SK-N-SH (cell line): ENCODE data around the gene GFOD2. TPM values are rescaled to one million over a fixed set of nuclear protein-coding genes. Genes with fewer than 3 reads are reported as not detected.

Experiments
- CTCF ChIA-PET: fragments of 300-600, 350-600 bp; formaldehyde crosslinking; extraction: SDS; loops from one replicate; lab custom pipeline; 2021; lab: Yijun Ruan, JAX
- POLR2A ChIA-PET: fragments of 350-600 bp; sonication (Branson Sonifier 250); formaldehyde crosslinking; extraction: SDS; loops from one replicate; lab custom pipeline; 2020; ENCODE audit warnings: antibody characterized with exemption, inconsistent platforms; lab: Yijun Ruan, JAX
- DNase-seq: peaks from one replicate; pipeline ENCODE4 v3.0.0; 2012
- H2AFZ ChIP-seq: fragments of 200-600 bp; sonication (generic); 2 replicates; pipeline ENCODE4 v1.8.1; 2016; ENCODE audit warnings: antibody characterized with exemption, mild to moderate bottlenecking, low read depth
- H3F3A ChIP-seq: fragments of 200-600 bp; sonication (generic); replicated peaks from 2 replicates; pipeline ENCODE3; 2016; ENCODE audit warnings: antibody characterized with exemption, mild to moderate bottlenecking; ENCODE audit not compliant: insufficient read depth
- H3K27ac ChIP-seq, 2 experiments: fragments of 200-500 bp in 1 of 2; fragments of 200-600 bp in 1 of 2; sonication (Bioruptor generic) in 1 of 2; sonication (generic), shearing (Covaris generic) in 1 of 2; 2 replicates each; pipeline versions ENCODE4 v1.5.1 to v1.6.1; 2014 to 2016; ENCODE audit warnings: low read depth in 2 of 2, inconsistent platforms in 1 of 2, low read length in 1 of 2, mild to moderate bottlenecking in 1 of 2, mixed read lengths in 1 of 2
- H3K27me3 ChIP-seq: fragments of 200-600 bp; sonication (generic), shearing (Covaris generic); 2 replicates; pipeline ENCODE4 v1.6.1; 2016; ENCODE audit warnings: mixed run types; ENCODE audit not compliant: insufficient read depth
- H3K36me3 ChIP-seq, 2 experiments: fragments of 200-500 bp in 1 of 2; fragments of 200-600 bp in 1 of 2; sonication (Bioruptor generic) in 1 of 2; sonication (generic) in 1 of 2; replicated peaks in 1 of 2; 2 replicates each; pipeline versions ENCODE3 to v1.5.1; 2014 to 2016; ENCODE audit warnings: low read length in 1 of 2, mild to moderate bottlenecking in 1 of 2; ENCODE audit not compliant: insufficient read depth in 2 of 2, control insufficient read depth in 1 of 2
- H3K4me1 ChIP-seq, 2 experiments: fragments of 200-500 bp in 1 of 2; fragments of 200-600 bp in 1 of 2; sonication (Bioruptor generic) in 1 of 2; sonication (generic), shearing (Covaris generic) in 1 of 2; 2 replicates each; pipeline versions ENCODE4 v1.5.1 to v1.6.1; 2014 to 2016; ENCODE audit warnings: low read depth in 1 of 2, low read length in 1 of 2, mixed run types in 1 of 2; ENCODE audit not compliant: insufficient read depth in 2 of 2, control insufficient read depth in 1 of 2
- H3K4me2 ChIP-seq: fragments of 200-600 bp; sonication (generic), shearing (Covaris generic); 2 replicates; pipeline ENCODE4 v1.6.1; 2017; ENCODE audit warnings: mixed run types
- H3K4me3 ChIP-seq, 2 experiments: fragments of 200-500 bp in 1 of 2; fragments of 200-600 bp in 1 of 2; sonication (Bioruptor generic) in 1 of 2; sonication (generic), shearing (Covaris generic) in 1 of 2; 2 replicates each; pipeline versions ENCODE4 v1.5.1 to v1.8.1; 2014 to 2016; ENCODE audit warnings: low read depth in 2 of 2, inconsistent platforms in 1 of 2, low read length in 1 of 2, mild to moderate bottlenecking in 1 of 2, mixed read lengths in 1 of 2, moderate library complexity in 1 of 2
- H3K79me2 ChIP-seq: fragments of 200-600 bp; sonication (generic); 2 replicates; pipeline ENCODE4 v1.8.1; 2017; ENCODE audit warnings: mild to moderate bottlenecking; ENCODE audit not compliant: insufficient read depth
- H3K9ac ChIP-seq: fragments of 200-600 bp; sonication (generic); 2 replicates; pipeline ENCODE4 v1.6.1; 2017; ENCODE audit warnings: mixed run types
- H3K9me2 ChIP-seq: fragments of 200-600 bp; sonication (generic); 2 replicates; pipeline ENCODE4 v1.6.1; 2017; ENCODE audit warnings: mixed run types
- H3K9me3 ChIP-seq: fragments of 200-600 bp; sonication (generic); 2 replicates; pipeline ENCODE4 v1.6.1; 2017; ENCODE audit warnings: mixed run types, mild to moderate bottlenecking, moderate library complexity
- H4K20me1 ChIP-seq: fragments of 200-600 bp; sonication (generic); 2 replicates; pipeline ENCODE4 v1.6.1; 2017; ENCODE audit warnings: mild to moderate bottlenecking, mixed run types; ENCODE audit not compliant: insufficient read depth
- CHD2 ChIP-seq: fragments of 150-350 bp; IDR thresholded peaks from 2 replicates; pipeline ENCODE4 v1.6.1; 2018; ENCODE audit warnings: low read length; ENCODE audit not compliant: partially characterized antibody
- ELF1 ChIP-seq: IDR thresholded peaks from 2 replicates; pipeline ENCODE4 v1.4.0; 2012
- EP300 ChIP-seq, 2 experiments: IDR thresholded peaks; 2 replicates each; pipeline versions ENCODE4 v1.4.0 to v1.6.1; 2012; ENCODE audit warnings: borderline replicate concordance in 1 of 2, low read depth in 1 of 2, low read length in 1 of 2
- FOSL2 ChIP-seq: IDR thresholded peaks from 2 replicates; pipeline ENCODE4 v1.4.0; 2012; ENCODE audit warnings: low read depth, mild to moderate bottlenecking, moderate library complexity, borderline replicate concordance
- FOXM1 ChIP-seq: IDR thresholded peaks from 2 replicates; pipeline ENCODE4 v1.4.0; 2012; ENCODE audit warnings: low read depth, mild to moderate bottlenecking
- GABPA ChIP-seq: IDR thresholded peaks from 2 replicates; pipeline ENCODE4 v1.4.0; 2012; ENCODE audit warnings: low read depth, mild to moderate bottlenecking
- JUND ChIP-seq: IDR thresholded peaks from 2 replicates; pipeline ENCODE4 v1.4.0; 2012
- NFIC ChIP-seq: IDR thresholded peaks from 2 replicates; pipeline ENCODE4 v1.4.0; 2012; ENCODE audit warnings: borderline replicate concordance
- RAD21 ChIP-seq: IDR thresholded peaks from 2 replicates; pipeline ENCODE4 v1.6.1; 2012; ENCODE audit warnings: mild to moderate bottlenecking, low read length
- SMC3 ChIP-seq: IDR thresholded peaks from 2 replicates; pipeline ENCODE4 v1.6.1; 2012; ENCODE audit warnings: low read depth, low read length, improper control_type of control experiment
- TAF1 ChIP-seq: IDR thresholded peaks from 2 replicates; pipeline ENCODE4 v1.6.1; 2012; ENCODE audit warnings: low read depth, mild to moderate bottlenecking, low read length, moderate library complexity, borderline replicate concordance
- YY1 ChIP-seq: IDR thresholded peaks from 2 replicates; pipeline ENCODE4 v1.4.0; 2012; ENCODE audit warnings: low read depth, mild to moderate bottlenecking
- WGBS: methylation state at CpG from one replicate; pipeline ENCODE4 v1.1.6; 2017; ENCODE audit warnings: low lambda C conversion rate; 5-methylcytosine and 5-hydroxymethylcytosine counted together
- polyA plus RNA-seq, 3 experiments: library from polyadenylated mRNA; depleted of rRNA; stranded (reverse); fragments of >200 nt; gene quantifications; 2 replicates each; pipeline ENCODE4 v1.2.3, GENCODE V29; 2012
- TF ChIP-seq, protein P1 (sequence below): fragments of 150-350 bp; IDR thresholded peaks from 2 replicates; pipeline ENCODE4 v1.6.1; 2017; ENCODE audit warnings: antibody characterized with exemption, low read length, low read depth, borderline replicate concordance
- TF ChIP-seq, protein P2 (sequence below): fragments of 200-600 bp; sonication (generic); IDR thresholded peaks from 2 replicates; pipeline ENCODE4 v1.6.1; 2017; ENCODE audit warnings: antibody characterized with exemption, mild to moderate bottlenecking, moderate library complexity
- TF ChIP-seq, protein P3 (sequence below): IDR thresholded peaks from 2 replicates; pipeline ENCODE4; 2012

Gene GFOD2
- polyA plus RNA-seq, 1 of the 3 experiments (the other 2 are of a cell fraction), result 19.0 TPM

DNA sequence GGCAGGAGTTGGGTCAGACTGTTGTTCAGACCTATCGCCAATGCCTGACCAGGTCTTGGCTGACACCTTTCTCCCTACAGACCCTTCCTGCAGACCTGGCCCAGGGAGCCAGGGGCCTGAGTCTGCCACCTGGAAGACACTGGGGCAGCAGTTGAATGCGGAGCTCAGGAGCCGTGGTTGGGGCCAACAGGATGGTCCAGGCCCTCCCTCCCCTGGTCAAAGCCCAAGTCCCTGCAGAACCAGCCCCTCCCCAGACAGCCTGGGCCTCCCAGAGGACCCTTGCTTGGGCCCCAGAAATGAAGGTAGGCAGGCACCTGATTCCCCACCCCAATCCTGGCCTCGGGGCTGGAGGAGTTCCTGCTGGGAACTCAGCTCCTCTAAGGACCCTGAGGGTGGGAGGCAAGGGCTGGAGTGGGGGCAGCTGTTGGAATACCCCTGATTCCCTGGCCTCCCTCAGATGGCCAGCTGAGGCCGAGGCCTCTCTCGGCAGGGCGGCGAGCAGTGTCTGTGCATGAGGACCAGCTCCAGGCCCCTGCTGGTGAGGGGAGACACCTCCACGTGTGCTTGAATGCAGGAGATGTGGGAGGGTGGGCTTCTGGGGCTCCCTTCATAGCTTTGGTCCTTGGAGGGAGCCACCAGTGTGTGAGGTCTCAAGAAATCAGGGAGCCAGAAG lies 62.6 kb downstream of the GFOD2 start:
- TF ChIP-seq, protein P1, sequence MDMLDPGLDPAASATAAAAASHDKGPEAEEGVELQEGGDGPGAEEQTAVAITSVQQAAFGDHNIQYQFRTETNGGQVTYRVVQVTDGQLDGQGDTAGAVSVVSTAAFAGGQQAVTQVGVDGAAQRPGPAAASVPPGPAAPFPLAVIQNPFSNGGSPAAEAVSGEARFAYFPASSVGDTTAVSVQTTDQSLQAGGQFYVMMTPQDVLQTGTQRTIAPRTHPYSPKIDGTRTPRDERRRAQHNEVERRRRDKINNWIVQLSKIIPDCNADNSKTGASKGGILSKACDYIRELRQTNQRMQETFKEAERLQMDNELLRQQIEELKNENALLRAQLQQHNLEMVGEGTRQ, result no peak
- TF ChIP-seq YY1 (no peak), CHD2 (no peak), NFIC (no peak), TAF1 (no peak), EP300 (IDR thresholded peaks at IDR 0.05; ENCODE audit: borderline replicate concordance in 1 of 2, low read depth in 1 of 2, low read length in 1 of 2) (no peak), GABPA (no peak), ELF1 (no peak), FOSL2 (no peak), JUND (no peak), SMC3 (no peak), FOXM1 (no peak), RAD21 (no peak)
- TF ChIP-seq, protein P2, sequence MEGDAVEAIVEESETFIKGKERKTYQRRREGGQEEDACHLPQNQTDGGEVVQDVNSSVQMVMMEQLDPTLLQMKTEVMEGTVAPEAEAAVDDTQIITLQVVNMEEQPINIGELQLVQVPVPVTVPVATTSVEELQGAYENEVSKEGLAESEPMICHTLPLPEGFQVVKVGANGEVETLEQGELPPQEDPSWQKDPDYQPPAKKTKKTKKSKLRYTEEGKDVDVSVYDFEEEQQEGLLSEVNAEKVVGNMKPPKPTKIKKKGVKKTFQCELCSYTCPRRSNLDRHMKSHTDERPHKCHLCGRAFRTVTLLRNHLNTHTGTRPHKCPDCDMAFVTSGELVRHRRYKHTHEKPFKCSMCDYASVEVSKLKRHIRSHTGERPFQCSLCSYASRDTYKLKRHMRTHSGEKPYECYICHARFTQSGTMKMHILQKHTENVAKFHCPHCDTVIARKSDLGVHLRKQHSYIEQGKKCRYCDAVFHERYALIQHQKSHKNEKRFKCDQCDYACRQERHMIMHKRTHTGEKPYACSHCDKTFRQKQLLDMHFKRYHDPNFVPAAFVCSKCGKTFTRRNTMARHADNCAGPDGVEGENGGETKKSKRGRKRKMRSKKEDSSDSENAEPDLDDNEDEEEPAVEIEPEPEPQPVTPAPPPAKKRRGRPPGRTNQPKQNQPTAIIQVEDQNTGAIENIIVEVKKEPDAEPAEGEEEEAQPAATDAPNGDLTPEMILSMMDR, result no peak
- TF ChIP-seq, protein P3, sequence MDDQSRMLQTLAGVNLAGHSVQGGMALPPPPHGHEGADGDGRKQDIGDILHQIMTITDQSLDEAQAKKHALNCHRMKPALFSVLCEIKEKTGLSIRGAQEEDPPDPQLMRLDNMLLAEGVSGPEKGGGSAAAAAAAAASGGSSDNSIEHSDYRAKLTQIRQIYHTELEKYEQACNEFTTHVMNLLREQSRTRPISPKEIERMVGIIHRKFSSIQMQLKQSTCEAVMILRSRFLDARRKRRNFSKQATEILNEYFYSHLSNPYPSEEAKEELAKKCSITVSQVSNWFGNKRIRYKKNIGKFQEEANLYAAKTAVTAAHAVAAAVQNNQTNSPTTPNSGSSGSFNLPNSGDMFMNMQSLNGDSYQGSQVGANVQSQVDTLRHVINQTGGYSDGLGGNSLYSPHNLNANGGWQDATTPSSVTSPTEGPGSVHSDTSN, result no peak
- Histone ChIP-seq H3K9me2 (no peaks in the 10 kb centered on the region), H3K4me2 (no peak overlapping the region), H4K20me1 (peaks cover 7% of the 10 kb centered on the region; the same call in 1 of the 2 replicates), H3K9ac (no peak overlapping the region), H3K27me3 (no peaks in the 10 kb centered on the region), H3F3A (peaks cover 13% of the 10 kb centered on the region), H3K36me3 (peaks cover 0 to 13% of the 10 kb centered on the region in 2 experiments), H3K9me3 (no peaks in the 10 kb centered on the region), H3K27ac (no peak overlapping the region), H3K79me2 (peaks cover 17% of the 10 kb centered on the region), H3K4me3 (no peak overlapping the region), H3K4me1 (peaks cover 0 to 25% of the 10 kb centered on the region in 2 experiments; a peak in 1 of 4 replicates), H2AFZ (no peak overlapping the region)
- POLR2A ChIA-PET, result interaction anchor here (0.8 kb wide), 1 partner anchor 10 kb away, joined by 3 read pairs; no protein-coding TSS in a partner anchor
- WGBS, result 79% methylated on average over 4 of the region's 9 CpGs
- no peak for DNase-seq
- CTCF ChIA-PET, result interaction anchor here (1.0 to 18.3 kb wide), 3 partner anchors 12 to 133 kb away, joined by 3 to 246 read pairs (median 8); partner anchors contain the start of genes CARMIL2 and CTCF
